Measurements from ENCODE around the gene FHL1.

The FHL1 gene

GRCh38 chrX:136207546-136207945 lies 60.2 kb downstream of the FHL1 start:
- no peaks in the 10 kb centered on the region for H3K4me1 ChIP-seq (ENCODE audit: insufficient read depth, insufficient read length)
- H3K36me3 ChIP-seq (ENCODE audit: insufficient read depth, insufficient read length, low read length), result peaks cover 4% of the 10 kb centered on the region
- DNase-seq (ENCODE audit: low read depth, low spot score), result no peak
- no peak for TF ChIP-seq SUZ12 (IDR thresholded peaks at IDR 0.05; ENCODE audit: extremely low read depth, insufficient read depth, insufficient read length)
- TF ChIP-seq YY1 (IDR thresholded peaks at IDR 0.05; ENCODE audit: insufficient read depth, insufficient read length), result no peak
- TF ChIP-seq ZNF274 (IDR thresholded peaks at IDR 0.05; ENCODE audit: low read depth, low read length), result no peak
- H3K9ac ChIP-seq (ENCODE audit: insufficient read length, low read depth), result no peak overlapping the region
- H3K4me3 ChIP-seq (ENCODE audit: insufficient read length, low read depth), result no peak overlapping the region
- no peaks in the 10 kb centered on the region for H3K9me3 ChIP-seq (ENCODE audit: insufficient read depth, low read length)
- H3K27me3 ChIP-seq (ENCODE audit: insufficient read depth, insufficient read length), result no peaks in the 10 kb centered on the region

- H3K36me3 ChIP-seq (ENCODE audit: insufficient read depth, insufficient read length, low read length), result peaks cover 4% of the 10 kb centered on the region
- no peaks in the 10 kb centered on the region for H3K9me3 ChIP-seq (ENCODE audit: insufficient read depth, low read length)
- TF ChIP-seq SUZ12 (IDR thresholded peaks at IDR 0.05; ENCODE audit: extremely low read depth, insufficient read depth, insufficient read length) (no peak), ZNF274 (IDR thresholded peaks at IDR 0.05; ENCODE audit: low read depth, low read length) (no peak), YY1 (IDR thresholded peaks at IDR 0.05; ENCODE audit: insufficient read depth, insufficient read length) (no peak)
- H3K9ac ChIP-seq (ENCODE audit: insufficient read length, low read depth), result no peak overlapping the region
- no peaks in the 10 kb centered on the region for H3K27me3 ChIP-seq (ENCODE audit: insufficient read depth, insufficient read length)
- DNase-seq (ENCODE audit: low read depth, low spot score), result peak; percentile 22
- no peak overlapping the region for H3K4me3 ChIP-seq (ENCODE audit: insufficient read length, low read depth)
- no peaks in the 10 kb centered on the region for H3K4me1 ChIP-seq (ENCODE audit: insufficient read depth, insufficient read length)
These were observed 61.8 kb downstream of the FHL1 start for GRCh38 chrX:136209016-136209738.

DNA sequence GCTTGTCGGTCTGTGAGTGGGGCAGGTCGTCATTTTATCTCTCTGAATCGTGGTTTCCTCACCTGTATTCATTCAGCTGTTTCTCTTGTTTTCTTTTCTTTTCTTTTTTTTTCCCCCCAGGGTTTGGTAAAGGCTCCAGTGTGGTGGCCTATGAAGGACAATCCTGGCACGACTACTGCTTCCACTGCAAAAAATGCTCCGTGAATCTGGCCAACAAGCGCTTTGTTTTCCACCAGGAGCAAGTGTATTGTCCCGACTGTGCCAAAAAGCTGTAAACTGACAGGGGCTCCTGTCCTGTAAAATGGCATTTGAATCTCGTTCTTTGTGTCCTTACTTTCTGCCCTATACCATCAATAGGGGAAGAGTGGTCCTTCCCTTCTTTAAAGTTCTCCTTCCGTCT lies 62.4 kb downstream of the FHL1 start:
- no peak overlapping the region for H3K9ac ChIP-seq (ENCODE audit: insufficient read length, low read depth)
- no peaks in the 10 kb centered on the region for H3K4me1 ChIP-seq (ENCODE audit: insufficient read depth, insufficient read length)
- no peaks in the 10 kb centered on the region for H3K27me3 ChIP-seq (ENCODE audit: insufficient read depth, insufficient read length)
- H3K9me3 ChIP-seq (ENCODE audit: insufficient read depth, low read length), result no peaks in the 10 kb centered on the region
- no peak for DNase-seq (ENCODE audit: low read depth, low spot score)
- TF ChIP-seq ZNF274 (IDR thresholded peaks at IDR 0.05; ENCODE audit: low read depth, low read length) (no peak), SUZ12 (IDR thresholded peaks at IDR 0.05; ENCODE audit: extremely low read depth, insufficient read depth, insufficient read length) (no peak), YY1 (IDR thresholded peaks at IDR 0.05; ENCODE audit: insufficient read depth, insufficient read length) (no peak)
- H3K36me3 ChIP-seq (ENCODE audit: insufficient read depth, insufficient read length, low read length), result peaks cover 4% of the 10 kb centered on the region
- no peak overlapping the region for H3K4me3 ChIP-seq (ENCODE audit: insufficient read length, low read depth)

DNA sequence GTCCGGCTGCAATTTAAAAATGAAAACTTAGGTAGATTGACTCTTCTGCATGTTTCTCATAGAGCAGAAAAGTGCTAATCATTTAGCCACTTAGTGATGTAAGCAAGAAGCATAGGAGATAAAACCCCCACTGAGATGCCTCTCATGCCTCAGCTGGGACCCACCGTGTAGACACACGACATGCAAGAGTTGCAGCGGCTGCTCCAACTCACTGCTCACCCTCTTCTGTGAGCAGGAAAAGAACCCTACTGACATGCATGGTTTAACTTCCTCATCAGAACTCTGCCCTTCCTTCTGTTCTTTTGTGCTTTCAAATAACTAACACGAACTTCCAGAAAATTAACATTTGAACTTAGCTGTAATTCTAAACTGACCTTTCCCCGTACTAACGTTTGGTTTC lies 62.9 kb downstream of the FHL1 start:
- Histone ChIP-seq H3K36me3 (ENCODE audit: insufficient read depth, insufficient read length, low read length) (peaks cover 4% of the 10 kb centered on the region), H3K4me1 (ENCODE audit: insufficient read depth, insufficient read length) (no peaks in the 10 kb centered on the region), H3K4me3 (ENCODE audit: insufficient read length, low read depth) (no peak overlapping the region), H3K27me3 (ENCODE audit: insufficient read depth, insufficient read length) (no peaks in the 10 kb centered on the region), H3K9me3 (ENCODE audit: insufficient read depth, low read length) (no peaks in the 10 kb centered on the region), H3K9ac (ENCODE audit: insufficient read length, low read depth) (no peak overlapping the region)
- DNase-seq (ENCODE audit: low read depth, low spot score), result no peak
- TF ChIP-seq SUZ12 (IDR thresholded peaks at IDR 0.05; ENCODE audit: extremely low read depth, insufficient read depth, insufficient read length), result no peak
- no peak for TF ChIP-seq YY1 (IDR thresholded peaks at IDR 0.05; ENCODE audit: insufficient read depth, insufficient read length)
- TF ChIP-seq ZNF274 (IDR thresholded peaks at IDR 0.05; ENCODE audit: low read depth, low read length), result no peak

GRCh38 chrX:136210806-136211205 lies 63.5 kb downstream of the FHL1 start:
- no peak for DNase-seq (ENCODE audit: low read depth, low spot score)
- H3K4me3 ChIP-seq (ENCODE audit: insufficient read length, low read depth), result no peak overlapping the region
- peaks cover 4% of the 10 kb centered on the region for H3K36me3 ChIP-seq (ENCODE audit: insufficient read depth, insufficient read length, low read length)
- no peak overlapping the region for H3K9ac ChIP-seq (ENCODE audit: insufficient read length, low read depth)
- no peaks in the 10 kb centered on the region for H3K27me3 ChIP-seq (ENCODE audit: insufficient read depth, insufficient read length)
- TF ChIP-seq YY1 (IDR thresholded peaks at IDR 0.05; ENCODE audit: insufficient read depth, insufficient read length), result no peak
- TF ChIP-seq ZNF274 (IDR thresholded peaks at IDR 0.05; ENCODE audit: low read depth, low read length), result no peak
- TF ChIP-seq SUZ12 (IDR thresholded peaks at IDR 0.05; ENCODE audit: extremely low read depth, insufficient read depth, insufficient read length), result no peak
- no peaks in the 10 kb centered on the region for H3K9me3 ChIP-seq (ENCODE audit: insufficient read depth, low read length)
- no peaks in the 10 kb centered on the region for H3K4me1 ChIP-seq (ENCODE audit: insufficient read depth, insufficient read length)

DNA sequence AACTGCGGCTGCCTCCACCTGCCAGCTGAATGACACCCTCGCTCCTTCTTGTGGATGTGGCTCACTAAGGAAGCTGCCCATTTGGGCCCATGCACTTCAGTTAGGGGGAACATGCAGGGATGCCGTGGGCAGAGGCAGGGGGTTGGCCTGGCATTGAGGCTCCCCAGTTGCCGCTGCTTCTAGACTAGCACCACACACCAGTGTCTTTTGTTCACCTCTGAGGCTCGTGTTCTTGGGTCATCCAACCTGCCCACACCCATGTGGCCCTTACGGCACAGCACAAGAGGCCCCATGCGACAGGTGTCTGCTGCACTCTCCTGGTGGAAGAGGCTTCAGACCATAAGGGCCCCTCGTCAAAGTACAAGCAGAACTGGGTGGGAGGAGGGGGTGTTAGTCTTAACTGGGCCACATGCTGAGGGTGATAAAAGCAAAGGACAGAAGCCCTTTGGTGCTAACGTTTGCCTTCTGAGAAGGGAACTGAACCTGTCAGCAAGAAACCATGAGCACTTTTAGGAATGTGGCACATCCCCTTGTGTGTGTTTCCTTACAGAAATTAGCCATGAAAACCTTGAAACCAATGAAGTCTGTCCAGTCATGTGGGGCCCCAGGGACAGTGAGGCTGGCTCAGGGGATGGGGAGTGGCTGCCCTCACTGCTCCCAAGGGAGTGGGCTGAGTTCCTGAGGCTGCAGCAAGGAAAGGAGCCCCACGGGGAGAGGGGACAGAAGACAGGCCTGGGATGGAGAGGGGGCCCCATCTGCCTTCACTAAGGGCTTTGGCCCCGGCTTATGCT lies 64.6 kb downstream of the FHL1 start:
- Histone ChIP-seq H3K4me3 (ENCODE audit: insufficient read length, low read depth) (no peak overlapping the region), H3K27me3 (ENCODE audit: insufficient read depth, insufficient read length) (no peaks in the 10 kb centered on the region), H3K9me3 (ENCODE audit: insufficient read depth, low read length) (no peaks in the 10 kb centered on the region), H3K4me1 (ENCODE audit: insufficient read depth, insufficient read length) (no peaks in the 10 kb centered on the region), H3K9ac (ENCODE audit: insufficient read length, low read depth) (no peak overlapping the region), H3K36me3 (ENCODE audit: insufficient read depth, insufficient read length, low read length) (peaks cover 4% of the 10 kb centered on the region)
- DNase-seq (ENCODE audit: low read depth, low spot score), result no peak
- TF ChIP-seq ZNF274 (IDR thresholded peaks at IDR 0.05; ENCODE audit: low read depth, low read length) (no peak), SUZ12 (IDR thresholded peaks at IDR 0.05; ENCODE audit: extremely low read depth, insufficient read depth, insufficient read length) (no peak), YY1 (IDR thresholded peaks at IDR 0.05; ENCODE audit: insufficient read depth, insufficient read length) (no peak)

DNA sequence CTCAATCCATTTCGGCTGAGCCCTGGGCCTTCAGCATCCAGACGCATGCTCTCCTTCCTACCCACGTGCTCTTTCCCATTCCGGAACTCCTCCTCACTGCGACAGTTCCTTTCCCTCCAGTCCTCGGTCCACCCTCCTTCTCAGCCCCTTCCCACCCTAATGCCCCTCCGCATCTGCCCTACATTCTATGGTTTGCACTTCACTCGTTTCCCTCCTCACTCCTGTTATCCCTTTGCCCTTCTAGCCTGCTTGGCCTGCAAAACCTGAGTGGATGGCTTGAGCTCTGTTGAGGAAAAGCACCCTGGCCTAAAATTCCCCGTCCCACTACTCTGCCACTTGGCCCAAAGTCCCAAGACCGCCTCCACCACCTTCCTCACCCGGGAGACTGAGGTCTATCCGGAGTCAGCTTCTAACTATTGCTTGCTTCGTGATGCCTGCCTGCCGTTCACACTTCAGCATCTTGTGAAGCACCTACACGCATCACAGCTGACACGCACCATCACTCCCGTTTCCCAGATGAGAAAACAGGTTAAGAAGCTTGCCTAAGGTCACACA lies 65.3 kb downstream of the FHL1 start:
- no peaks in the 10 kb centered on the region for H3K27me3 ChIP-seq (ENCODE audit: insufficient read depth, insufficient read length)
- H3K4me1 ChIP-seq (ENCODE audit: insufficient read depth, insufficient read length), result no peaks in the 10 kb centered on the region
- no peaks in the 10 kb centered on the region for H3K9me3 ChIP-seq (ENCODE audit: insufficient read depth, low read length)
- peaks cover 6% of the 10 kb centered on the region for H3K36me3 ChIP-seq (ENCODE audit: insufficient read depth, insufficient read length, low read length)
- H3K4me3 ChIP-seq (ENCODE audit: insufficient read length, low read depth), result no peak overlapping the region
- TF ChIP-seq YY1 (IDR thresholded peaks at IDR 0.05; ENCODE audit: insufficient read depth, insufficient read length) (no peak), ZNF274 (IDR thresholded peaks at IDR 0.05; ENCODE audit: low read depth, low read length) (no peak), SUZ12 (IDR thresholded peaks at IDR 0.05; ENCODE audit: extremely low read depth, insufficient read depth, insufficient read length) (no peak)
- DNase-seq (ENCODE audit: low read depth, low spot score), result no peak
- no peak overlapping the region for H3K9ac ChIP-seq (ENCODE audit: insufficient read length, low read depth)

Measured in NT2/D1 (cell line).